HT1080 (cell line): Measurements from ENCODE around the gene RAI1. TPM values are rescaled to one million over a fixed set of nuclear protein-coding genes. Genes with fewer than 3 reads are reported as not detected.

Experiments
- DNase-seq: peaks from one replicate; pipeline ENCODE4 v3.0.0-alpha.2; 2015; ENCODE audit warnings: low read depth
- total RNA-seq: library from RNA; depleted of rRNA; stranded (reverse); fragments of >200 nt; shearing (Covaris generic); gene quantifications from 2 replicates; pipeline ENCODE4 v1.2.3, GENCODE V29; 2014

The RAI1 gene
- total RNA-seq, 1 experiment from 2014 or later: 9.5 TPM

GRCh38 chr17:17696882-17697633, 15.8 kb downstream of the RAI1 start:
- DNase-seq: no peak

GRCh38 chr17:17698371-17698770, 17.1 kb downstream of the RAI1 start:
- no peak for DNase-seq

GRCh38 chr17:17698869-17699351, 17.7 kb downstream of the RAI1 start:
- DNase-seq: peak; percentile 20

GRCh38 chr17:17699491-17699890, 18.2 kb downstream of the RAI1 start:
- DNase-seq: no peak

- no peak for DNase-seq
Observed at GRCh38 chr17:17700251-17700969, 19.2 kb downstream of the RAI1 start.

- DNase-seq: no peak
Observed at GRCh38 chr17:17701112-17701511, 19.9 kb downstream of the RAI1 start.

GRCh38 chr17:17701658-17702057, 20.4 kb downstream of the RAI1 start:
- no peak for DNase-seq

GRCh38 chr17:17702449-17703139, 21.3 kb downstream of the RAI1 start:
- no peak for DNase-seq

- no peak for DNase-seq
Observed at GRCh38 chr17:17703140-17703919, 22.1 kb downstream of the RAI1 start.

- no peak for DNase-seq
Observed at GRCh38 chr17:17704931-17705330, 23.7 kb downstream of the RAI1 start.

GRCh38 chr17:17706140-17707060, 25.1 kb downstream of the RAI1 start:
- DNase-seq: no peak

GRCh38 chr17:17708295-17708694, 27.0 kb downstream of the RAI1 start:
- no peak for DNase-seq

GRCh38 chr17:17708816-17709215, 27.6 kb downstream of the RAI1 start:
- DNase-seq: no peak

- DNase-seq: no peak
Observed at GRCh38 chr17:17709815-17710321, 28.6 kb downstream of the RAI1 start.

- no peak for DNase-seq
Observed at GRCh38 chr17:17710355-17710727, 29.1 kb downstream of the RAI1 start.

GRCh38 chr17:17710728-17711541, 29.7 kb downstream of the RAI1 start:
- peak; percentile 94 for DNase-seq

GRCh38 chr17:17711641-17712162, 30.4 kb downstream of the RAI1 start:
- DNase-seq: no peak

- DNase-seq: peak; percentile 93
Observed at GRCh38 chr17:17712268-17712924, 31.1 kb downstream of the RAI1 start.
